ENCODE results near the gene C1QTNF12.

The C1QTNF12 gene

DNA sequence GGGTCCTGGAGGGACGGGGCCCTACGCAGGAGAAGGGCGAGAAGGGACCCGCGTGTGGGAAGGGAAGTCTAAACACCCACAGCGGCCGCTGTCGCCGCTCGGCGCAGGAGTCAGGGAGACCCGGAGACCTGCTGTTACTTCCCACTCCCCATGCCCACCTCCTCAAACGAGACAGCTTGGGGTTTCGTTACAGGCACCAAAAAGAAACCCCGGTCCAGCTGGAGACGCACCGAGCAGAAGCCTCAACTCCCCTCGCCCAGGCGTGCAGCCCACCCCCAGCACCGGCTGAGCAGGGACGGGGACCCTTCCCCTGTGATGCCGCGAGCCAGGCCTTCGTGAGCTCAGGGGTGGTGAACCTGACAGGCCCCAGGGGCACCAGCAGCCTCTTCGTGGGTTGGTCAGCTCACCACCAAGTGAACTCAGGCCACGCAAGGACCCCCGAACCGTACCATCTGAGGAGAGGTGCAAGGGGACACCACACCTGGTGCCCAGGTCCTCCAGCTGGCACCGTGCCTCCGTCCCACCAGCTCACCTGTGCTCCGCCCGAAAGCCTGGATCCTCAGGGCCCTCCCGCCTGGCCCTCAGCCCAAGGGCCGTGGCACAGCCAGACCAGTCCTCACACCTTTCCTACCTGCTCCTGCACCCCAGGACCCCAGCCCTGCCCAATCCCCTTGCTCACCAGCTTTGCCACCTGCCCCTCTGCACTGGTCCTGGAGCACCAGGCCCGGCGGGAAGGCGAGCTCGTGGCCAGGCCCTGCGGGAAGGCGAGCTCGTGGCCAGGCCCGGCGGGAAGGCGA is 19.8 kb downstream of the C1QTNF12 start:
- DNase-seq, result no peak

DNA sequence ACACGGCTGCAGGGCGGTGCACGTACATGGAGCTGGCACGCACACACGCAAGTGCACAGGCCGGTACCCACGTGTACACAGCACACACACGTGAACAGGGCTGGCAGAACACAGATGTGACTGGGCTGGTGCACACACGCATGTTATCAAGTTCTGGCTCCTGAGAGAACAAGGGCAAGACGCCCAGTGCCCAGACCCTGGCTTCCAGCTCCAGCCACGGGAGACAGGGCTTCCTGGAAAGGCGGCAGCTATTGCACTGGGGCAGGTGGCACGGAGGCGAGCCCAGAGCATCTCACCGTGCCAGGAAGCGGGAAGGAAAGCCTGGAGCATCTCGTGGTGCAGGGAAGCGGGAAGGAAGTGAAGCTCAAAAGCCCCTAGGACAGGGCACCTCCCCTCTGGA is 20.6 kb downstream of the C1QTNF12 start:
- DNase-seq, result no peak

DNA sequence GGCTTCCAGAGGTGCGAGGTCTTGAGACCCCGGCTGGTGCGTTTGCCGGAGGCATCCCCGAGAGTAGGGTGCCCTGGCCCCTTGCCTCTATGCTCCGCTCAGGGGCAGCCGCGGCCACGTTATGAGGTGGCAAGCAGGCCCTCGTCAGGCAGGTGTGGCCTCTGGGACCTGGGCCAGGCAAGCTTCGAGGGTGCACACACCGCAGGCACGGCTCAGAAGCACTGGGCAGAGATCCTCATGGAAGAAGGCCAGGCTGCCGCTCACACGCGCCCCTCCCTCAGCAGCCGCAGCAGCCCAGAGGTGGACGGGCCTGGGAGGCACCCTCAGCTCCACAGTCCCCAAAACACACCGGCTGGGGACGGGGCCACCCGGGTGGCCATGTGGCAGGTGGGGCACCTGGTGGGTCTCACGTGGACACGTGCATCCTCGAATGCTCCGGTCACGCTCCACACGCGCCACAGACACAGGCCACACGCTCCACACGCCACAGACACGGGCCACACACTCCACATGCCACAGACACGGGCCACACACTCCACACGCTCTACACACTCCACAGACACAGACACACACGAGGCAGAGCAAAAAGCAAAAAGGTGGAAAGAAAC is 21.2 kb downstream of the C1QTNF12 start:
- DNase-seq, result no peak

DNA sequence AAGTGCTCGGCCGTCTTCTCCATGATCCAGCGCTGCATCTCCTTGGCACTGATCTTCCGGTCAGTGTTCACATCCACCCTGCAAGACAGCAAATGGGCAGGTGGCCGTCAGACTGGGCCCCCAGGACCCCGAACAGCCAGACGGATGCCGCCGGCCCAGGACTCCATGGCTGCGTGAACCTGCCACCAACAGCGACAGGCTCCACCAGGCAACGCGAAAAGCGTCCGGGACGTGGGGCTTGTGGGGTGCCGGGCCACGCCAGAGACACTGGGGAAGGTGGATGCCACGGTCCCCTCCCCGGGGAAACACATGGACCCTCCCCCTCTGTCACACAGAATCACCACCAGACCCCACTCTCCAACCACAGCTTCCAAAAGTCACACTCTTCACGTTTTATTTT is 22.6 kb downstream of the C1QTNF12 start:
- no peak for DNase-seq

DNA sequence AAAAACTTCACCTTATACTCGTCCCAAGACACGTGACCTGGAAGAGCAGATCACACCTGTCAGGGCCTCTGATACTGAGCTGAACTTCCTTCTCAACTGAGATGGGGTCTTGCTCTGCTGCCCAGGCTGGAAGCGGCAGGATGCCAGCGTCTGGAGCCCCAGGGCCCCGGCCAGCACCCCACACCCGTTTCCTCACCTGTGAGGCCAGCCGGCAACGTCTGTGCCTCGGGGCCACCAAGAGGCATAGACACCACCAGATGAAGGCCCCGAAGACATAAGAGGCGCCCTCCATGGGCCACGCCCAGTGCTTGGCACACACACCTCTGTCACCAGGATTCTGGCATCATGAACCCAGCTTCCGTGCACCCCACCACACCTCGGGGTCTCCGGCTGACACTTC is 23.2 kb downstream of the C1QTNF12 start:
- DNase-seq, result no peak

DNA sequence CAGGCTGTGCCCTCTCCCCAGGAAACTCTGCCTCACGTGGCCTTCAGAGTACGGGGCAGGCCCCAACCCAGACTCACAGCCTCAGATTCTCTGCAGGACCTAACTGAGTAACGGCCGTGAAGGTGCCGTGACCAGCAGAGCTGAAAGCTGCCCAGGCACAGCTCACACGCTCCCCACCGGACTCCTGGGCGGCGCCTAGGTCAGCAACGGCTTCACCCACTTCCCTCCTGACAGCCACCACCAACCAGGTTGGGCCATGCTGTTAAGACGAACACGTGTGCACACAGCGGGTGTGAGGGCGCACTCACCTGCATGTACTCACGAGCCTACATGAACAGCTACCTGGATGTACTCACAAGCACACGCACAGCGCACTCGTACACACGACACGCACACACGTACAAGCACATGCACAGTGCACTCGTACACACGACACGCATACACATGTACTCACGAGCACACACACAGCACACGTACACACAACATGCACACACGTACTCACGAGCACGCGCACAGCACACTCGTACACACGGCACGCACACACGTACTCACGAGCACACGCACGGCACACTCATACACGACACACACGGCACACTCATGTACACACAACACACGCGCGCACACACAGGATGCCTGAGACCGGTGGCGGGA is 23.8 kb downstream of the C1QTNF12 start:
- no peak for DNase-seq

DNA sequence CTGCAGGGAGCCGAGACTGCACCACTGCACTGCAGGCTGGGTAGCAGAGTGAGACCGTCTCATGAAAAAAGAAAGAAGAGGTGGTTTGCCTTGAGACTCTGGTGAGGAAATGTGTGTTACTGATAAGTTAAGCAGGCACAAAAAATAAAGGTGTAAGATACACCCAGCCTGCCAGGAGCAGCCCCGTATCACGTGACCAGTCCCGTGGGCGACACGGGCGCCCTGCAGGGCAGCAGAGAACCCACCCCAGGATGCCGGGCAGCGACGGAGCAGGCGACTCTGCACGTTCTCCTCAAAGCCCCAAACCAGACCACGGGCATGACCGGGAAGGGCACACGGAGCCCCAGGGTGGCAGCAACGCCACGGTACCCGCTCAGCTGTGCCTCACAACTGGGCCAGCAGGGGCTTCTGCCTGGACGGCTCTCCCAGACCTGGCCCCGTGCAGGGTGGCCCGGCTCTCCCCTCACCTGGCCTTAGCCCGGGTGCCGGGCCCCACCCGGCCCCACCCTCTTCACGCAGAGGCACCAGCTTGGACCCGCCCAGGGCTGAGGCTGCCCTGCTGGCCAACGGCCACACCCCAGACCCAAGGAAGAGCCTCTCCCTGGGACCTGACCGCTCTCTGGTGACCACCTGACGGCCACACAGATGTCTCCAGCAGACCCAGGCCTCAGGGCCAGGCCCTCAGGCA is 24.5 kb downstream of the C1QTNF12 start:
- DNase-seq, result no peak

DNA sequence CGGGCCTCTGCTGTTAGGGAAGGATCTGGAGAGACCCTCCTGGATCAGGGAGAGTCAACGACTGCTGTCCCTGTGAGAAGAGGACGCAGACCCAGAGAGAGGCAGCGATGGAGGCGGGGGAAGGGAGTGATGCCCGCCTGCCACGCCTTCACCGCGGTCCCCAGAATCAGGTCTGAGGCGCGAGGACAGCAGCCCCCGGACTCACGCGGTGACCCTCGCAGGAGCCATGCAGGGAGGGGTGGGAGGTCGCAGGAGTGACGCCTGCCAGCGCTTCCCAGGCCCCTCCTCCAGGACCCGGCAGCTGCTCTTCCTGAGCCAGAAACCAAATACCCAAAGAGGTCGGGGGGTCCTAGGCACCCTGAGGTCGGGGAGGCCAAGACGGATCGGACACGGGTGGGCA is 26.3 kb downstream of the C1QTNF12 start:
- DNase-seq, result no peak

DNA sequence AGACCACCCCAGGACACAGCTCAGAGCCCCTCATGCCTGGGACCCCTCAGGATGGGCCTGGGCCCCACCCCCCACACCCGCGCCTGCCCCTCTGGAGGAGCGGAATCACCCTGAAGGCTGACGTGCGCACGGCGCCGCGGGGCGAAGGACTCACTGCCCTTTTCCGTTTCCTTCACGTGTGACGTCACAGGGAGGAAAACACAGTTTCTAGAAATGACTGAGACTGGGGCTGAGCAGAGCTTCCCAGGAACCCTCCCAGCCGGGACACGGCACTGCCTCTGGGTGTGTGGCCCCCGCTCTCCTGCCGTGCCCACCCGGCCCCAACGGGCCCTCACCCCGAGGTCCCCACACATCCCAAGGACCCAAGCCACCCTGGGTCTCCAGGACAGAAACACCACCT is 27.2 kb downstream of the C1QTNF12 start:
- no peak for DNase-seq

DNA sequence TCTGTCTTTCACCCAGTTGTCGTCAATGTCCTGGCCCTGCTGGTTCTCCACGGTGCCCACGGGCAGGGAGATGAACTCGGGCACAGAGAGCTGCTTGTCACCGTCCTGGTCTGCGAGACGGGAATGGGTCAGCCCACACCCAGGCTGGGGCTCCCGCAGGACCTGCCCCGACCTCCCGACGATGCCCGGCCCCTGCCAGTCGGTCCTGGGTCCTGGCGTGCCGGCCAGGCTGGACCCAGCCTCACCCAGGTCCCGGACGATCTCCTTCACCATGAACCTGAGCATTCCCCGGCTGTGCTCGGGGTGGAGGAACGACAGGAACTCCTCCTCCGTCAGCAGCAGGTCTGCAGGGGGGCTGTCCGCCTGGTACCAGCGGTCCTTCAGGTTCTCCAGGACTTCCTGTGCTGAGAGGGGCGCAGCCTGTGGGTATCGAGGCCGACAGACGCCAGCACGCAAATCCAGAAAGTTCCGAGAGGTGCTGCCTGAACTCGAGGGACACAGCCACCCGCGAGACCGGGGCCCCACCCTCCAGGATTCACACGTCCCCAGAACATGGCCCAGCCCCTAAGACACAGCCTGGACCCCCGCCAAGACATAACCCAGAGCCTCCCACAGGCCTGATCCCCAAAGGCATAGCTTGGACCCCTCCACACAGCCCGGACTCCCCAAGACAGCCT is 27.9 kb downstream of the C1QTNF12 start:
- no peak for DNase-seq

DNA sequence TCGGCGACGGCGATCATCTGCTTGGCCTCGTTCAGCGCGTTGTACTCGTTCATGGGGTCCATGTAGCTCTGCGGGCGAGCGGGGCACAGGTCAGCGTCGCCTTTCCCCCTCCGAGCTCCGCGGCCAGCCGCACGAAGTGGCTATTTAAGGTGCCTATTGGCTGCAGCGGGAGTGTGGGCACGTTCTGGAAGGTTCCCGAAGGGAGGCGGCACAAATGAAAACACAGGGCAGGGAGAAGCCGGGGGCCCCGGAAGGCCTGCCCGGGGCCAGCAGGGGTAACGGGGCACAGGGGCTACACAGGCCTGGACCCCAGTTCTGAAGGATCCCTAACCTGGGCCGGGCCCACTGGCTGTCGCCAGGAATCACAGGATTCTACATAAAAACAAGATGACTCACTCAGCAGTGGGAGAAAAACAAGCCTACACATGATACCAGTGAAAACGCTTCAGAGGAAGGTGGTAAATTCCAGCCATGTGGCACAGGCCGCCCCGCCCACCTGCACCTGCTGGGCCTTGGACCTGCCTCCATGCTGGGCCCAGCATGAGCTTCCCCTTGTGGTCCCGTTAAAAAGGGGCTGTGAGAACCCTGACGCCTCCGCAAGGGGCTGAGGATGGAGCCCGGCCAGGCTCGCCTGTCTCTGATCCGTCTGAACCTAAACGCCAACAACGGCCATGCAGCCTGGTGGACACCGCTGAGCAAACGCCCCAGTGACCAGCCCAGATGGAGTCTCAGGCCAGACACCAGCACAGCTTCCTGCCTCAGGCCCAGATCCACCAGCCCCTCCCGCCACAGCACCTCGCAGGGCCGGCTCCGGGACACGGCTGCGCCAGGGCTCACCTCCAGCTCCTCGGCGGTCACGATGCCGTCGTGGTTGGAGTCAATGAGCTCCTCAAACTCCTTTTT is 28.6 kb downstream of the C1QTNF12 start:
- DNase-seq, result no peak

DNA sequence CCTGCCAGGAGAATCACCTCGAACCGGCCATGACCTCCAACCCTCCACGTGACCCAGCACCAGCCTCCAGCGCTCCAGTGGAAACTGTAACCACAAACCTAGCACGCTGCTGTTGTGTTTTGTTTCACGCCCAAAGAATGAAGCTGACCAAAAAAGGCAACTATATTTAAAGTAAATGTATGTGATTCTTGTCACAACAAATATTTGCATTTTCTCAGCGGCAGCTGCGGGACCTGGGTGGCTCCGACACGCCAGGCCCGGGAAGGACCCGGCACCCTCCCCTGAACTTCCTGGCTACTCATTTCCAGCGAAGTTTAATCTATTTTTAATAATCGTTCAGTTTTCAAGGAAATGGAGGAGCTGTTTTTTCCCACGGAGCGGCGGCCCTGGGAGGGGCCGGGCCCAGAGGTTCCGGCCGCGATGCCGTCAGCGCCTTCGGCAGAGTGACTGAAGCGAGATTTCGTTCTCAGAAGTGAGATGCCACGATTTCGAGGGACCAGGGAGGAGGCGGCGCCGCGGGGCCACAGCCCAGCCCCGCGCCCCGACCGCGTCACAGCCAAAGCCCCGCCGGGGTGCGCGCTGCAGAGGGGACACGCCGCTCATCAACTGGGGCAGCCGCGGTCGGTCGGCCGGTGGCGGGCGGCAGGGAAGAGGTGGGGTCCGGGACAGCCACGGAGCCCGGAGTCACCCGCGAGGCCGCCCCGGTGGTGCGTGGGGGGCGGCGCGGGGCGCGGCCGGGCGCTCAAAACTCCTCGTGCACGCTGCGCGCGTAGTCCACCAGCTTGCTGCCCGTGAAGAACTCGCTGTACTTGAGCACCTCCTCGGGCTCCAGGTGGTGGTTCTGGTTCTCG is 29.5 kb downstream of the C1QTNF12 start:
- DNase-seq, result no peak

DNA sequence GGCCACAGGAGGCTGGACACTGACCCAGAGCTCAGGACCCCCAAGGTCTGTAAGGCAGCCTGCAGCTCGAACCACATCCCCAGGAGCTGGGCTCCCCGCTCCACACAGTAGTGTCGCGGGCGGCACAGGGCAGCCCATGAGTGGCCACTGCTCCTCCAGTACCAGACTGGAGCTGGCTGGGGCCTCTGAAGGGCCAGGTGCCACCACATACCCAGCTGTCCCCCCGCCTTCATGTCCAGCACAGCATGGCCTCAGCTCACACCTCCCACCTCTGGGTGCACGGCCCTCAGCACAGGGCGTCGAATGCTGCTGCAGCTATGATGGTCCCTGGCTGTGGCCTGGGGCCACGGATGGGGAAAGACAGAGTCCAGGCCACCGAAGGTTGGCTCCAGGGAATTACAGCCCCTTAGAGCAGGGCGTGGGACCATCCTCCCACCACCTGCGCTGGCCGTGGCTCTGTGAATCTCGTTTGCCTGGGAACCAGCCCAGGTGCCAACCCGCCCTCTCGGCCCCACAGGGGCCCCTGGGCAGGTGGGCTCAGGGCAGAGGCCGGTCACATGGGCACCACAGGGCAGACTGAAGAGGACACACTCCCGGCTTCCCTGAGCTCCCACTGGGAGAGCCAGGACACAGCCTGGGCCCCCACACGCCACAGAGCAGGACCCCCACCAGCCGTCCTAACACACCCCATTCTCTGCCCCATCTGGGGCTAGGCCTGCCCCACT is 30.5 kb downstream of the C1QTNF12 start:
- no peak for DNase-seq

DNA sequence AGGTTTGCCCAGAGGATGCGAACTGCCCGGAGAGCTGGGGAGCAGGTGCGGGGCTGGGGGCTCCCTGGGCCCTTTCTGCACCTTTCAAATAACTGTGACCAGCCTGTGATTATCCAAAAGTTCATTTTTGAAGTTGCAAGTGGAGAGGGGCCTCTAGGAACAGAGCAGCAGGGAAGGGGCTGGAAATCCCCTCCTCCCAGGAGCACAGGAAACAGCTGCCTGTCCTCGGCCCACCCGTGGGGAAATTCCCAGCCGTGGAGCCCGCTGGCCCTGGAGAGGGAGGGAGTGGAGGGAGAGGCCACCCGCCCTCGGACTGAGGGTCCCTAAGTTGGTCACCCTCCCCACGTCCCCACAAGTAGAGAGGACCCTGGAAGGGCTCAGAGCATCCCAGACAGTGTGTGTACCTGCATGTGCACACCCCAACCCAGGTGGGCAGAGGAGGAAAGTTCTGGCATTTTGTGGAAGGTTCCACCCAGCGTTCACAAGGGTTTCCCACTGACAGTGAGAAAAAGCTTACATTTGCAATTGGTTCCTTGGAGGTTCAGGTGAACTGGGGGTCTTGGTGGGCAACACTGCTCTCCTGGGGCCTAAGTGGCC is 31.3 kb downstream of the C1QTNF12 start:
- DNase-seq, result no peak

DNA sequence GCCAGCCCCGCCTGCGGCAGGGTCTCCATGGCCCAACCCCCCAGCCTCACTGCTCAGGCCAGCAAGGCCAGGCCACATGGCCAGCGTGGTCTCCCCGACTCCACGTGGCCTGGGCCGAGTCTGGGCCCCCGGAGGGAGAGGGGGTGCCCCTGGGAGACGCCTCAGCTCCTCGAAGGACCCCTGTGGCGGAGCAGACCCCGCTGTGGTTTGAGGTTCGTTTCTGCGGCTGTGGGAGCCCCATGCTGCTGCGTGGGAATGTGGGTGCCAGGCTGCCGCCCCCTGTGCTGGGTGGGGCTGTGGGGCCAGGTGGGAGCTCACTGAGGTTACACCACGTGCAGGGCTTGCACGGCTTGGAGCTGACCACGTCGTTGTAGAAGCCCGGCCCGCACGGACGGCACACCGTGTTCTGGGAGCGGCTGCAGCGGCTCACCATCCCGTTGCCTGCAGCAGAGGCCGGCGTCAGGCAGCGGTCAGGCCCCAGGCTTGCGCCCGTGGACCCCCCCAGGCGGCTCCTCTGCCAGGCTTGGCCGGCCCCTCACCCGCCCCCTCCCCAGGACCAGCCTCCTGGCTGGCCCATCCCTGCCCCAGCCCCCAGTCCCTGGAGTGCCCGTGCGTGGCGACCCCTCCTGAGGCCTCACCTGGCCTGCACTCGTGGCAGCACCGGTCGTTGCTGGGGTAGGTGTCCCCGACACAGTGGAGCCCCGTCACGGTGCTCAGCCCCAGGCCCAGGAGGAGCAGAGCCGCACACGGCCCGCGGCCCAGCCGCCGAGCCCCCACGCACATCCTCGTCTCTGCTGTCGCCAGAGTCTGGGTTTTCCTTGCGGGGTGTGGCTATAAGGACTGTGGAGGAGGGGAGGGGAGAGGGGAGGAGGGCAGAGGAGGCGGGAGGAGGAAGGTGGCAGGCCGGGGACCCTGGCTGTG is 32.9 kb downstream of the C1QTNF12 start, which contains the start of gene TNFRSF4:
Gene TNFRSF4, minus strand, starts transcription at position 809 of the 921 bp plus-strand sequence. Its CDS starts 26 bp downstream, at position 783.
- peak; percentile 63 for DNase-seq

DNA sequence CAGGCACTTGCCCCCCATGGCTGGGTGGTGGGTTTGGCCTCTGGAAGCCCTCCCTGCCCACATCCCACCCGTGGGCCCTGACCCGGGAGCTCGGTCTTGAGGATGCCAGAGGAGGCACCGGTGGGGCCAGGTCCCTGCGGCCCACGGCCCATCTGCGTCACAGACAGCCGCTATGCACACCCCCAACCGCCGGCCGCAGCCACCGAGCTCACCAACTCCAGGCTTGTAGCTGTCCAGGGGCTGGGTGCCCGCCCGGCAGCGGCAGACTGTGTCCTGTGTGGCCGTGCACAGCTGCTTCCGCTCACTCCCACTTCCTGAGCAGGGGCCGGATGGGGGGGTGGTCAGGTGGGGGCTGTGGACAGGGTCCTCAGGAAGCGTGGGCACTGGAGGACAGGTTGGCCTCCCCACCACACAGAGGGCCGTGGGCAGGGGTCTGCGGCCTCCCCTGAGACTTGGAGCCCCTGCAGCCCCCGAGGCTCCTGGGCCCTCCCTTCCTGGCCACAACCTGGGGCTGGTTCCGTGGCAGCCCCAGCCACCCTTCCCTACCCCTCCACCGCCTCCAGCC is 33.7 kb downstream of the C1QTNF12 start:
- DNase-seq, result no peak

DNA sequence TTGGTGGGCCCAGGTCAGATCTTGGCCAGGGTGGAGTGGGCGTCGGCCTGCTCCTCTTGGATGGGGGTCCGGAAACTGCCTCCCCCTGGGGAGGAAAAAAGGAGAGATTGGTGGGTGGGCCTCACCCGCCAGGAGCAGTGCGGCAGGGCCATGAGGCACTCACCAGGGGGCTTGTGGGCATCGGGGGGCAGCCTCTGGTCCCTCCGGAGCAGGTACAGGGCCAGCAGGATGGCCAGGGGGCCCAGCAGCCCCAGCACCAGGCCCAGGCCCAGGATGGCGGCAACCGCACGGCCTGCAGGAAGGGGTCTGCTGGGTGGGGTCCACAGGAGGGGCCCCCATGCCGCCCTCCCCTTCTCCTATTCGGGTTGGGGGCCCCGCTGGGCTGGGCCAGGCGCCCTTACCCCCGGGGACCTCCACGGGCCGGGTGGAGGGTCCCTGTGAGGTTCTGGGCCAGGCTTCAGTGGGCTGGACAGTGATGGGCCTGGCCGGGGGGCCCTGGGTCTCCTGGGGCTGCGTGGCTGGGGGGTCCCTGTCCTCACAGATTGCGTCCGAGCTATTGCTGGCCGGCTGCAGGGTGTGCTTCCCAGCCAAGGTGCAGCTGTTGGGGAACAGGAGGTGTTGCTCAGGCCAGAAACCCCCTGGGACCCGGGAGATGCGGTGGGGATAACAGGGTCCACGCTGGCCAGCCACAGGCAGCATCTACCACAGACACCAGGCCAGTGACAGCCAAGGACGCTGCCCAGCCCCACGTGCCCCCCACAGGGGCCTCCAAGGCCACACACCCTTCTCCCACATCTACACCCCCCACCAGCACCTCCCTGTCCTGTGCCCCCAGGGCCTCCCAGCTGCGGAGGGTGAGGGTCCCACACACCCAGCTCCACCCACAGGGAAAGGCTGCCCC is 34.7 kb downstream of the C1QTNF12 start:
- no peak for DNase-seq

Data from stimulated activated CD4-positive, alpha-beta T cell treated with anti-CD3 and anti-CD28 coated beads, Interleukin-12 subunit alpha, Interleukin-12 subunit beta, amount 100 ng/mL, for 4 hours (primary cell).